ENCODE measurements around the gene PANK4.

Gene PANK4

DNA sequence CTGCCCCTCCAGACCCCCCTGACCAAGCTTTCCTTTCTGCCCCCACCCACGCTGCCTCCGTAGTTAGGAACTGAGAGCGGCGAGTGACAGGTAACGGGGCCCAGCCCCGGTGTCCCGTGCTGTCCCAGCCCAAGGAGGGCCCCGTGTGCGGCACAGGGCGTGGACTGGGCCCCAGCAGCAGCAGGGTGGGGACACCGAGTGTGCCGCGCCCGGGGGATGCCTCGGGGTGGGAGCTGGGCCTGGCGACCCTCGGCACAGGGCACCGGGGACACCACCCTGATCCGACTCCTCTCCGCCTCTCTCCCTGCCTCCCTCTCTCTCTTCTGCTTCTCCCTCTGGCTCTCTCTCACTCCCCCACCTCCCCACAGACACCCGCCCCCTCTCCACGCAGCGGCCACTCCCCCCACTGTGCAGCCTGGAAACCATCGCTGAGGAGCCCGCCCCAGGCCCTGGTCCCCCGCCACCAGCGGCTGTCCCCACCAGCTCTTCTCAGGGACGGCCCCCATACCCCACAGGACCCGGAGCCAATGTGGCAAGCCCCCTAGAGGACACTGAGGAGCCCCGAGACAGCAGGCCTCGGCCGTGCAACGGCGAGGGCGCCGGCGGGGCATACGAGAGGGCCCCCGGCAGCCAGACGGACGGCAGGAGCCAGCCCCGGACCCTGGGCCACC is 22.7 kb downstream of the PANK4 start:
- H3K9ac ChIP-seq, result no peak overlapping the region
- no peaks in the 10 kb centered on the region for H3K79me2 ChIP-seq
- no peak overlapping the region for H3K4me2 ChIP-seq (ENCODE audit: low read length)
- H3K27me3 ChIP-seq (ENCODE audit: control insufficient read depth, insufficient read depth, low read length), result no peaks in the 10 kb centered on the region
- no peak overlapping the region for H3K4me3 ChIP-seq (ENCODE audit: low read depth, low read length)
- H3K9me3 ChIP-seq (ENCODE audit: control insufficient read depth, low read length), result no peaks in the 10 kb centered on the region
- no peak overlapping the region for H3K27ac ChIP-seq
- no peak overlapping the region for H2AFZ ChIP-seq
- TF ChIP-seq, protein P1, sequence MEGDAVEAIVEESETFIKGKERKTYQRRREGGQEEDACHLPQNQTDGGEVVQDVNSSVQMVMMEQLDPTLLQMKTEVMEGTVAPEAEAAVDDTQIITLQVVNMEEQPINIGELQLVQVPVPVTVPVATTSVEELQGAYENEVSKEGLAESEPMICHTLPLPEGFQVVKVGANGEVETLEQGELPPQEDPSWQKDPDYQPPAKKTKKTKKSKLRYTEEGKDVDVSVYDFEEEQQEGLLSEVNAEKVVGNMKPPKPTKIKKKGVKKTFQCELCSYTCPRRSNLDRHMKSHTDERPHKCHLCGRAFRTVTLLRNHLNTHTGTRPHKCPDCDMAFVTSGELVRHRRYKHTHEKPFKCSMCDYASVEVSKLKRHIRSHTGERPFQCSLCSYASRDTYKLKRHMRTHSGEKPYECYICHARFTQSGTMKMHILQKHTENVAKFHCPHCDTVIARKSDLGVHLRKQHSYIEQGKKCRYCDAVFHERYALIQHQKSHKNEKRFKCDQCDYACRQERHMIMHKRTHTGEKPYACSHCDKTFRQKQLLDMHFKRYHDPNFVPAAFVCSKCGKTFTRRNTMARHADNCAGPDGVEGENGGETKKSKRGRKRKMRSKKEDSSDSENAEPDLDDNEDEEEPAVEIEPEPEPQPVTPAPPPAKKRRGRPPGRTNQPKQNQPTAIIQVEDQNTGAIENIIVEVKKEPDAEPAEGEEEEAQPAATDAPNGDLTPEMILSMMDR (IDR thresholded peaks at IDR 0.05), result no peak
- H3K4me1 ChIP-seq, result no peaks in the 10 kb centered on the region
- no peaks in the 10 kb centered on the region for H3K36me3 ChIP-seq (ENCODE audit: control insufficient read depth, insufficient read depth, low read length)

DNA sequence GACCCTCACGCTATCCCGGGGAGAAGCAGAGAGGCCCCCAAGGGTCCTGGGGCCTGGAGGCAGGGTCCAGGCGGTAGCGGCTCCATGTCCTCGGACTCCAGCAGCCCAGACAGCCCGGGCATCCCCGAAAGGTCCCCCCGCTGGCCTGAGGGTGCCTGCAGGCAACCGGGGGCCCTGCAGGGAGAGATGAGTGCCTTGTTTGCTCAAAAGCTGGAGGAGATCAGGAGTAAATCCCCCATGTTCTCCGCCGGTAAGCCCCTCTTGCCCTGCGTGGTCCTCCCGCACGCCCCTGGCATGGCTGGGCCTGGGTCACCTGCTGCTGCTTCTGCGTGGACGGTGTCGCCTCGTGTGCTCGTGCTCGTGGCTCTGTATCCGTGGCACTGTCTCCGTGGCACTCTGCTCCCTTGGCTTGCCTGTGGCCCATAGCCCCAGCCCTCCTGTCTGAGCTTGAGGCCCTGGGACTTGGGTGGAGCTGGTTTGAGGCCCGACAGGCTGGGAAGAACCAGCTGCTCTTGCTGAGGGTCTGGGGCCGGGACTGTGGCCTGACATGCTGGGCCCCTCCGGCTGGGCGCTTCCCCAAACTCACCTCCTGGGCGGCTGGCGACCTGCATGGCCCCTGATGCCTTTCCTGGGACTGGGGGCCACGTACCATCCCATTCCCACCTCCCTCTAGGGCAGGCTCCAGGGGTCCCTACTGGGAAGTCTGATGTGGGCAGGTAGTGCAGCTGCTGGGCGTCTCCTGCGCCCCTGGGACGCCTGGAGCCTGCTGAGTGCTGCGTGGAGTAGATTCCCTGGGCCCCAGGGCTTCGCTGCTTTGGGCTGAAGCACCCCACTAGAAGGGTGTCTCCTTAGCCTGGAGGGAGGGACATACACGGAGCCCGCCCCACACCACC is 23.5 kb downstream of the PANK4 start:
- Histone ChIP-seq H3K4me1 (no peaks in the 10 kb centered on the region), H3K27ac (no peak overlapping the region), H2AFZ (no peak overlapping the region), H3K4me3 (ENCODE audit: low read depth, low read length) (no peak overlapping the region), H3K9ac (no peak overlapping the region), H3K79me2 (no peaks in the 10 kb centered on the region), H3K27me3 (ENCODE audit: control insufficient read depth, insufficient read depth, low read length) (no peaks in the 10 kb centered on the region), H3K36me3 (ENCODE audit: control insufficient read depth, insufficient read depth, low read length) (no peaks in the 10 kb centered on the region), H3K4me2 (ENCODE audit: low read length) (no peak overlapping the region), H3K9me3 (ENCODE audit: control insufficient read depth, low read length) (no peaks in the 10 kb centered on the region)
- TF ChIP-seq, protein P1 (IDR thresholded peaks at IDR 0.05), result no peak

DNA sequence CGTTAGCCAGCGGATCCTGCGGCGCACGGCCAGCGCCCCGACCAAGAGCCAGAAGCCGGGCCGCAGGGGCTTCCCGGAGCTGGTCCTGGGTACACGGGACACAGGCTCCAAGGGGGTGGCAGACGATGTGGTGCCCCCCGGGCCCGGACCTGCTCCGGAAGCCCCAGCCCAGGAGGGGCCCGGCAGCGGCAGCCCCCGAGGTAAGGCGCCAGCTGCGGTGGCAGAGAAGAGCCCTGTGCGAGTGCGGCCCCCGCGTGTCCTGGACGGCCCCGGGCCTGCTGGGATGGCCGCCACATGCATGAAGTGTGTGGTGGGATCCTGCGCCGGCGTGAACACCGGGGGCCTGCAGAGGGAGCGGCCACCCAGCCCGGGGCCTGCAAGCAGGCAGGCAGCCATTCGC is 24.2 kb downstream of the PANK4 start:
- Histone ChIP-seq H3K4me1 (no peaks in the 10 kb centered on the region), H3K79me2 (no peaks in the 10 kb centered on the region), H3K27me3 (ENCODE audit: control insufficient read depth, insufficient read depth, low read length) (no peaks in the 10 kb centered on the region)

GRCh38 chr1:2501820-2502119 is 24.6 kb downstream of the PANK4 start:
- Histone ChIP-seq H3K9me3 (ENCODE audit: control insufficient read depth, low read length) (no peaks in the 10 kb centered on the region), H3K4me1 (no peaks in the 10 kb centered on the region), H3K27ac (no peak overlapping the region), H3K4me3 (ENCODE audit: low read depth, low read length) (no peak overlapping the region), H3K36me3 (ENCODE audit: control insufficient read depth, insufficient read depth, low read length) (no peaks in the 10 kb centered on the region), H3K79me2 (no peaks in the 10 kb centered on the region), H3K4me2 (ENCODE audit: low read length) (no peak overlapping the region), H3K9ac (no peak overlapping the region), H2AFZ (no peak overlapping the region), H3K27me3 (ENCODE audit: control insufficient read depth, insufficient read depth, low read length) (no peaks in the 10 kb centered on the region)
- TF ChIP-seq, protein P1 (IDR thresholded peaks at IDR 0.05), result no peak

More for the DNA sequence above, 24.2 kb downstream of the PANK4 start:
- no peak overlapping the region for H3K4me2 ChIP-seq (ENCODE audit: low read length)
- no peak overlapping the region for H3K9ac ChIP-seq
- H3K4me3 ChIP-seq (ENCODE audit: low read depth, low read length), result no peak overlapping the region
- H3K27ac ChIP-seq, result no peak overlapping the region
- H2AFZ ChIP-seq, result no peak overlapping the region
- H3K36me3 ChIP-seq (ENCODE audit: control insufficient read depth, insufficient read depth, low read length), result no peaks in the 10 kb centered on the region
- H3K9me3 ChIP-seq (ENCODE audit: control insufficient read depth, low read length), result no peaks in the 10 kb centered on the region
- TF ChIP-seq, protein P1 (IDR thresholded peaks at IDR 0.05), result no peak
